ENCODE results near the gene APOB.
"Not testable (repeated sequence)": the region's sequence is repeated elsewhere in the genome, so short reads cannot be mapped to it uniquely, and the experiment has no call there.

Gene APOB

DNA sequence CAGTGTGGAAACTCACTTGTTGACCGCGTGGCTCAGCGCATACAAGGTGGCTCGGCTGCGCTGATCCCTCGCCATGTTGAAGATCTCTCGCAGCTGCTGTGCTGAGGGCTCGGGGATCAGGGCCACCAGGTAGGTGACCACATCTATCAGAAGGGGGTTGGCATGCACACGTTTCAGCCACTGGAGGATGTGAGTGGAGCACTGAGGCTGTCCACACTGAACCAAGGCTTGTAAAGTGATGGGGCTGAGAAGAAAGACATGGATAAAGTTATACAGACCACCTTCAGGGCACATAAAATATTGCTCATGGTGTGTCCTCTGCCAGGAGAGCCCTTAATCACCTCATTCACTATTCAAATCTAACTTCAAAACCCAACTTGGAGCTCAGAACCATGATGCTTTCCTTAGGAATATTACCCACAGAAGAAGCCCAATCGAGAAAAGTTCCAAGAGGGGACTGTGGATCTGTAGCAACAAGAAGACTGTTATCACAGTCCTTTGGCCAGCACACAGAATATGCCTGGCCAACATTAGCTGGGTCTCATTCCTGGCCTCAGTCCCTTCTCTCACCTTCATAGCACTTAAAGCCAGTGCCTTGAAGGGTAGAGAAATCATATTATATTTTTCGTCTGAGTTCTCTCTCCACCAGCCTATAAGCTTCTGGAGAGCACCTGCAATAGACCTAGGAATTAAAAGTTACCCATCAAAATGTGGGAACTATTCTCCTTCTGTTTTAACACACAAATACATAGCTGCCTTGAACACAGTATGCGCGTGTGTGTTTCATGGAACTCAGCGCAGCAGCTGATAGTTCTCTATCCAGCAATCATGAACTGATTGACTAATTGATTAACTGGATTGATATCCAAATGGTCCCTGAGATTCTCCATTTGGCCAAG, 11.3 kb downstream of the APOB start:
- DNase-seq (ENCODE audit: low spot score), result no peak

DNA sequence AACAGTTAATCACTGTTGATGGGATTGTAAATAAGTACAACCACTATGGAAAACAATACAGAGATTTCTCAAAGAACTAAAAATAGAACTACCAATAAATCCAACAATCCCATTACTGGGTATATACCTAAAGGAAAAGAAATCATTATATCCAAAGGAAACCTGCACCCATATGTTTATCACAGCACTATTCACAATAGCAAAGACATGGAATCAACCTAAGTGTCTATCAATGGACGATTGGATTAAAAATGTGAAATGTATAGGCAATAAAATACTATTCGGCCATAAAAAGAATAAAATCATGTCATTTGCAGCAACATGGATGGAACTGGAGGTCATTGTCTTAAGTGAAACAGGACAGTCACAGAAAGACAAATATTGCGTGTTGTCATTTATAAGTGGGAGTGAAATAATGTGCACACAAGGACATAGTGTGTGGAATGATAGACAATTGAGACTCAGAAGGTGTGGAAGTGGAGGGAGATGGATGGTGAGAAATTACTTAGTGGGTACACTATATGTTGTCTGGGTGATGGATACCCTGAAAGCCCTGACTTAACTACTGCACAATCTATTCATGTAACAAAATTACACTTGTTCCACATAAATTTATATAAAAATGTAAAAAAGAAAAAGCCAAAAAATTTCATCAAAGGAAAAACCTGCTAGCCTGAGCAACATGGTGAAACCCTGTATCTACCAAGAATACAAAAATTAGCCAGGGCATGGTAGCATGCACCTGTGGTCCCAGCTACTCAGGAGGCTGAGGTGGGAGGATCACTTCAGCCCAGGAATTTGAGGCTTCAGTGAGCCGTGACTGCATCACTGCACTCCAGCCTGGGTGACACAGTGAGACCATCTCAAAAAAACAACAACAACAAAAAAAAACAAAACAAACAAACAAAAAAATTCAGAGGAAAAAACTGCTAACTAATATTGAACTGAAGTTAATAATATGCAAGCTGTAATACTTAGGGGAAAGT, 12.6 kb downstream of the APOB start:
- DNase-seq (ENCODE audit: low spot score), result no peak

DNA sequence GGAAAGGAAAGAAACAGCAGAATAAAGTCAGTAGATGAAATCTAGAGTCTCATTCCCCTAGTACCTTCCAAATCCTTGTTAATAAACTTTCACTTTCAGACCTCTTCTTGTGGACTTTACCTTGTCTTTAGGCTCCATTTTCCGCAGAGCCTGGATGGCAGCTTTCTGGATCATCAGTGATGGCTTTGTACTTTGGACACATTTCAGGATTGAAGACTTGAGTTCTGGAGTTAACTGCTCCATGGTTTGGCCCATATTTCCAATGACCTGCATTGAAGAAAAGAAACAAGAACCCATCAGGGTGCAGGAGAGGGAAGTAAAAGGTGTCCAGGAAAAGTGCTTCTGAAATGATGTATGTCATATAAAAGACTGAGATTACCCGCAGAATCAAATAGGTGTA, 14.4 kb downstream of the APOB start:
- DNase-seq (ENCODE audit: low spot score), result no peak

DNA sequence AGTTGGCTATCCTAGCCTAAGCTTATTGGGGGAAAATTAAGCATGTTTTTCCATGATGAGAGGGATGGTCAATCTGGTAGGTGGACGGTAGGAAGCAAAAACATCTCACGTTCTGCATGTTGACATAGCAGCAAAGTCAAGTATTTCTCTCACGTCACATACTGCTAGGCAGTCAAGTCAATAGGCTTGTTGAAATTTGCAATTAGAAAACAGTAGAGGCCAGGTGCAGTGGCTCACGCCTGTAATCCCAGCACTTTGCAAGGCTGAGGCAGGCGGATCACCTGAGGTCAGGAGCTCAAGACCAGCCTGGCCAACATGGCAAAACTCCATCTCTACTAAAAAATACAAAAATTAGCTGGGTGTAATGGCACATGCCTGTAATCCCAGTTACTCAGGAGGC, 14.9 kb downstream of the APOB start:
- DNase-seq (ENCODE audit: low spot score), result not testable (repeated sequence)

DNA sequence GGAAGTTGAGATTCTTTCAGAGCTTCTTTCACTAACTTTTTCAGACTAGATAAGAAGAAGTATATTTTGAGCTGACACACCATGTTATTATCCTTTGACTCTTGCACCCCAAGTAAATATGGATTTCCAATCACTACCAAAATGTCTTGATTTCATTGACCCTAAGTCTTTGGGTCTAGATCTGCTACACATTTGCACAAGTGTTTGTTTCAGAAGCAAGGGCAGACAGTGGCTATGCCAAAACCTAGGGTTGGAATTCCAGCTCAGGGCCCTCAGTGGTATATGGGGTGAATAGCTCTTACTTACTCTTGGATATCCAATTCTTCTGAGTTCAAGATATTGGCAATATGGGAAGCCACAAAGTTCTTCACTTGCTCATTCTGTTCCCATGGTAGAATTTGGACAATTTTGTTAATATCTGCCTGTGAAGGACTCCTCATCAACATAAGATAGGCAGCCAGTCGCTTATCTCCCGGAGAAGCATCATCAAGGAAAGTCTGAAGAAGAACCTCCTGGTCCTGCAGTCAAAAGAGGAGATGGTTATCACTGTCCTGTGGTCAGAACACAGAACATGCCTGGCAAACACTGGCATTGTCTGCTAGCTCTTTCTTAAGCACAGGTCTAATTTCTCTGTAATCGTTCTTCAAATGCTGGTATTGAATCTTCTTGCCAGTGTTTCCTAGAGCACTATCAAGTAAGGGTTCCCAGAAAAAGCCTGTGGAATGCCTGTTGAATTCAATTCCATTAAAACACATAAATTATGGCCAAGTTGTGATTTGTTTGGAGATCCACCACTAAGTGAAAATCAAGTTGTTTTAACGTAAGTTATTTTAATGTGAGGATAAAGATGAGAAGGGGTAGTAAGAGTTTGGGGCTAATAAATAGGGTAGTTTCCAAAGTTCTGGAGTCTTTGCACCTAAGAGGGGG, 15.6 kb downstream of the APOB start:
- no peak for DNase-seq (ENCODE audit: low spot score)

DNA sequence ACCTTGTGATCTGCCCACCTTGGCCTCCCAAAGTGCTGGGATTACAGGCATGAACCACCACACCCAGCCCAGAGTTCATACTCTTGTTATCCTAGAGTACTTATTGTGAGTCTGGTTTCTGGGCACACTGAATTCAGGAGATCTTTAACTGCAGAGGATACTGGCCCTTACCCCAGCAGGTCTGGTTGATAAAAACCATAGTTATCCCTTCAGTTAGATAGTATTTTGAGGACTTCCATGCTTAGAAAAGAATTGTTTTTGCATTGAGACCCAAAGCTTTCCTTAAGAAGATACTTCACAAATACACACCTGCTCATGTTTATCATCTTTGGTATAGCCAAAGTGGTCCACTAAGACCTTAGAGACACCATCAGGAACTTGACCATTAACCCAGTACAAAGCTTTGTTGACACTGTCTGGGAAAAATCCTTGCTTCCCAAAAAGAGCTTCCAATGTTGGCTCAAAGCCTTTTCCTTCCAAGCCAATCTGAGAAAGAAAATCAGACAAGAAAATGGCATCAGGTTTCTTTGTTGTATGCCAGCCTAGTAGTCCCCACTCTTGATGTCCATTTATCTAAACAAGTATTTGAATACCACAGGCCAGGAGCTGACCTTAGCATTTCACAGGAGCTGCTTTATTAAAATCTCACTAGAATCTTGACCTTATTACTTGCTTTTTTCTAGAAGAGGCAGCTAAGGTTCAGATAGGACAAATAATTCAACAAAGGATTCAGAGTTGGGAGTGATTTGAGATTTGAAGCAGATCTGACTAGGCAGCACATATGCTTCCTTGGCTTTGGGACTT, 17.2 kb downstream of the APOB start:
- no peak for DNase-seq (ENCODE audit: low spot score)

DNA sequence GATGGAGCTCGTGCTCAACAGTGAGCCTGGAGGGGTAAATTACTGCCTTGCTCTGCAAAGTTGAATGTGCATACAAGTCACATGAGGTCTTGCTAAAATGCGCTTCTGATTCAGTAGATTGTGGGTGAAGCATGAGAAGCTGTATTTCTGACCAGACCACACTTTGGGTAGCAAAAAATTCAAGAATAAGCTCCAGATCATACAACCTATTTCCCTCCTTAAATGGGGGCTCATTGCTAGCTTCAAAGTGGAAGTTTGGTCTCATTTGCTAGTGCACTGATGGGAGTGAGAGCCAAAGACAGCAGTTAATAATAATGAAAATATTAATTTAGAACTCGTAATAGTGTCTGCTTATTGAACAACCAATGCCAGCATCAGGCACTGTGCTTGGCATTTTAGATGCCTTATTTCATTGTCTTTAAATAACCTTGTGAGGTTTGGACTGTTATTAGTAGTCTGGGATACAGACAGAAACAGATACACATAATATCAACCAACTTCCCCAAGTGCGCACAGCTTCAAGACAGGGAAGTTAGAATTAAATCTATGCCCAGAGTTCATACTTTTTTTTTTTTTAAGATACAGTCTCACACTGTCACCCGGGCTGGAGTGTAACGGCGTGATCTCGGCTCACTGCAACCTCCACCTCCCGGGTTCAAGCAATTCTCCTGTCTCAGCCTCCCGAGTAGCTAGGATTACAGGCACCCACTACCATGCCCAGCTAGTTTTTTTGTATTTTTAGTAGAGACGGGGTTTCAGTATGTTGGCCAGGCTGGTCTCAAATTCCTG, 18.0 kb downstream of the APOB start:
- DNase-seq (ENCODE audit: low spot score), result no peak

DNA sequence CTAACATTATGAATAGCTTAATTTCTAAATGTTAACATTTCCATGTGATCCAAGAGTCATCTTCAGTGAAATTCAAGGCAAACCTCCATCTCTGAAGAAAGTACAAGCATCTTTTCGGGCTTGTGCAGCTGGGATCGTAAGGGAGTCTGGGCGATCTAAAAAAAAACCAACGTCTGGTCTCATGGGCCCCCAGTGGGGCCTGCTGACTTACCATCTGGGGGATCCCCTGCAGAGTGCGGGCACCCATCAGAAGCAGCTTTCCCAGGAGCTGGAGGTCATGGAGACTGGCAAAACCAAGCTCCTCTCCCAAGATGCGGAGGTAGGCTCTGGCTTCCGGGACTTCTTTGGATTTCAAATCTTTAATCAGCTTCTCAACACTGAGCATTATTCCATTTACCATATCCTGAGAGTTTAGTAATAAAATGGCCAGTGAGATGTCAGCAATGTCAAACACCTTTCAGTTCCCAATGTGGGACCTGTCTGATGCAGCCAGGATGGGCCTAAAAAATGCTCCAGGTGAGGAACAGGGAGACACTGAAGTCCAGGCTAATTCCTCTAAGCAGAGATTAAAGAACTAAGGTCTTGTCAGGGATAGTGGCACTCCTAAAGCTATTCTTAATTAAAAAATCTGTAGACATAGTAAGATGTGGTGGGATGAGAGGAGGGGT, 19.0 kb downstream of the APOB start:
- no peak for DNase-seq (ENCODE audit: low spot score)

DNA sequence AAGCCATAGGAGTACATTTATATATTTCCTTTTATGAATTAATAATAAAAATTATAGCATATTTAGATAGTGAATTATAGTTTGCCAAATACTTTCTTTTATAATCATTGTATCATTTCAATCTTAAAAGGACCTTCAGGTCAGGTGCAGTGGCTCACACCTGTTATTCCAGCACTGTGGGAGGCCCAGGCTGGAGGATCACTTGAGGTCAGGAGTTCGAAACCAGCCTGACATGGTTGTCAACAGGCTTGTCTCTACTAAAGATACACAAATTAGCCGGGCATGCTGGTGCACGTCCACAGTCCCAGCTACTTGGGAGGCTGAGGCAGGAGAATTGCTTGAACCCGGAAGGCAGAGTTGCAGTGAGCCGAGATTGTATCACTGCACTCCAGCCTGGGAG, 19.7 kb downstream of the APOB start:
- DNase-seq (ENCODE audit: low spot score), result no peak

DNA sequence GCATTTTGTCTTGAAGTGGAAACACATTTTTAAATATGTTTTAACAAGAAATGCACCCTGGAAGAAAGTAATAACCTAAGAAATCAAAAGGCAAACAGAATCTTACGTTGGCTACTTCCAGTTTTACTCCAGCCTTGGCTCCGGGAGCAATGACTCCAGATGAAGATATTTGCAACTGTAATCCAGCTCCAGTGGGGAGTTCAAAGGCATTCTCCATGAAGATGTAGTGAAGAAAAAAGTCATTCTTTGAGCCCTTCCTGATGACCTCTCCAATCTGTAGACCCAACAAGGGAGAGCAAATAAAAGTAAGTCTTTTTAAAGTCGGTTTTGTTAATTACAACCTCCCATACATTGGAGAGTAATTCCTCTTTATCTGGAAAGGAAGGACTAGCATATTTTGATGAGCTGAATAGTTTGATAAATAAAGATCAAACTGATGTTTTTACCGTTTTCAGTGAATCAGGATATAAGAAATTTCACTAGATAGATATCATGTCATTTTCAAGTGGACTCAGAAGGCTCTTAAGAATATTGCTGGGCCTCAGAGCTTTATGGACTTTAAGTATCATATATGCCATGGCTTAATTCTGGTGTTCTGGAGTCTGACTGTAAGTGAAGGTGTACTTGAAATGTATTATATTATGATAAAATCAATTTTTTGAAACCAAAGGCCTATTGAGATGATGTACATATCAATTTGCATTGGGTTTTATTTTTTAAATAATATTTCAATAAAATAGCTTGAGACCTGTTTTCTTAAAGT, 20.3 kb downstream of the APOB start:
- DNase-seq (ENCODE audit: low spot score), result no peak

DNA sequence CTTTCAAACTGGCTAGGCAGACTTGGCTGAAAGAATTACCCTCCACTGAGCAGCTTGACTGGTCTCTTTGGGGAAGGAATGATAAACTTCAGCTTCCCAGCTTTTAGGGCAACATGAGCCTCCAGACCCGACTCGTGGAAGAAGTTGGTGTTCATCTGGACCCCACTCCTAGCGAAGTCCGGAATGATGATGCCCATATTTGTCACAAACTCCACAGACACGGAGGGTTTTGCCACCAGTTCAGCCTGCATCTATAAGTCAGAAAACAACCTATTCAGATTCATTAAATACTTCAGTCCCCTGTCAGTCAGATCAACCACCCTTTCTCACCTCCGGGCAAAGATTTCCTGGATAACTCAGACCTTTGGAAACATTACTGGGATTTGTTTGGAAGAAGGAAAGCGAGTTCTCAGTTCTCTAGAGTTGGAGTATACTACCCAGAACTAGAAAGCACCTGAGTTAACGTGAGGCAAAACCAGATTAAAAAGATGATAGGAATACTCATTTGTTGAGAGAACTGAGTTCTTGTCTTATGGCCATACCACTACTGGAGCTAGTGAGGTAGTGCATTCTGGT, 21.0 kb downstream of the APOB start:
- DNase-seq (ENCODE audit: low spot score), result no peak

DNA sequence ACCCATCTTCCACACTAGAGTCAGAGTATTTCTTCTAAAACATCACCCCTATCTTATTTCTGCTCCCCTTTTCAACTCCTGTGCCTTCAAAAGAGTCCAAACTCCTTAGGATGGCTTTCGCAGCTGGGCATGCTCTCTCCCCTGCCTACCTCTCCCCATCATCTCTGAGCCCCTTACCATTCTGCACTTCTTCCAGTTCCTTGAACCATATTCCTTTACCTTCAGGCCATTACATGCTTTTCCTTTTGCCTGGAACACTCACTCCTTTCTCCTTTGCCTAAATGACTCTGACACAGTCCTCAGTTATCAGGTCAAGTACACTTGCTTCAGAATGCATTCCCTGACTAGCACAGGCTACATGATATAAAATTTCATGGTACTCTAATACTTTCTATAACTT, 22.4 kb downstream of the APOB start:
- DNase-seq (ENCODE audit: low spot score), result no peak

DNA sequence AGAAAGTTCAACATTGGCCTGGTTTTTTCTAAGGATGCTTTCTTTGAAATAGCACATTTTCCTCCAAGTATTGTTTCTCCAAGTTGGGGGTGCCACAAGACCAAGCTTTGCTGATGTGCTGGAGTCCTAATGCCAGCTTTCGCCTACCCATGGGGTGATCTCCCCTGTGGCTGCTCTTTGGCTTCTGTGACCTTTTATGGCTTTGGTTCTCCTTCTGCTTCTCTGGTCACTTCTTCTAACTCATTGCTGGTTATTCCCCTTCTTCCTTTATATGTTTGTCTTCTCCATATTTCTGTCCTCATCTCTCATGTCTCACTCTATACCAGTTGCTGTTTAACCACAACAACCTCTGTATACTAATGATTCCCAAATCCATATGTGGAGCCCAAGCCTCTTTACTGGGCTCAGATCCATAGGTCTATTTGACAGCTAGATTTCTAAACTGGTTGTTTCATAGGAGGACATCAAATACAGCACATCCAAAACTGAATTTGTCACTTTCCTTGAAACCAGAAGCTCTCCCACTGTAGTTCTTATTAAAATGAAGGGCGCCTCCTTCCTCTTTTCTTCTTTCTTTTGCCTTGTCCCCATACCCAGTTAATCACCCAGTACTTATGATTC, 23.1 kb downstream of the APOB start:
- no peak for DNase-seq (ENCODE audit: low spot score)

DNA sequence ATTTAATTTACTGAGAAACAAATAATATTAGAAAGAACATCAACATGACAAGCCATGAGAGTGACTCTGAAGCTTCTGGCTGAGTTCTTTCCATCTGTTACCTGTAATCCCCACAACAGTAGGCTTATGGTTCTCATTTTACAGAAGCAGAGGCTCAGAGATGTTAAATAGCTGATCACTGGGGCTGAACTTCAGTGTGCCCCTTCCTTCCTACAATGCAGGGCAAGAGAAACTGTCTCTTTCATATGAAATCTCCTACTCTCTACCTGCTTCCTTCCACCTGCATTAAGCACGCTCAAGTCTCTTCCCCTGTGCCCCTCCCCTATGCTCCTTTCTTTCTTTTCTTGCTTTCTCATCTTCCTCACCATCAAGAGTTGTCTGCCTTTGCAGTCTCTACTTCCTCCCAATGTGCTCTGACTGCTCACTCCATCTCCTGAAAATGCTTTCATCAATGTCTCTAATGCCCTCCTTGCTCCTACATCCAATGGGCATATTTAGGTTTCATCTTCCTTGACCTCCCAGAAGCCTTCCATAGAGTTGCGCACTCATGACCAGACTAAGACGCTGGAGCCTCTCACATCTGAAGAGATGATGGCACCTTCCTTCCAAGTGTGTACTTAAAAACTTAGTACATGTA, 23.7 kb downstream of the APOB start:
- no peak for DNase-seq (ENCODE audit: low spot score)

DNA sequence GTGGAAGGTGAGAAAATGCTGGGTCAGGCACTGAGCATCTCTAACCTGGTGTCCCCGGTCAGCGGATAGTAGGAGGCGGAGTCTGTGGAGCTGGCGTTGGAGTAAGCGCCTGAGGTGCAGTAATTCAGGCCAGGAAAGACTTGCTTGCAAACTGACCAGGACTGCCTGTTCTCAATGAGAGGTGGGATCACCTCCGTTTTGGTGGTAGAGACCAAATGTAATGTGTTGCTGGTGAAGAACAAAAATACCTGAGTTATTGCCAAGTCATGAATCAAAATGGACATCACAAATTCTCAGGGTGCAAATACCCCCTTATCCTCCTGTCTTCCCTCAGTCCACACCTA, 24.2 kb downstream of the APOB start:
- no peak for DNase-seq (ENCODE audit: low spot score)

DNA sequence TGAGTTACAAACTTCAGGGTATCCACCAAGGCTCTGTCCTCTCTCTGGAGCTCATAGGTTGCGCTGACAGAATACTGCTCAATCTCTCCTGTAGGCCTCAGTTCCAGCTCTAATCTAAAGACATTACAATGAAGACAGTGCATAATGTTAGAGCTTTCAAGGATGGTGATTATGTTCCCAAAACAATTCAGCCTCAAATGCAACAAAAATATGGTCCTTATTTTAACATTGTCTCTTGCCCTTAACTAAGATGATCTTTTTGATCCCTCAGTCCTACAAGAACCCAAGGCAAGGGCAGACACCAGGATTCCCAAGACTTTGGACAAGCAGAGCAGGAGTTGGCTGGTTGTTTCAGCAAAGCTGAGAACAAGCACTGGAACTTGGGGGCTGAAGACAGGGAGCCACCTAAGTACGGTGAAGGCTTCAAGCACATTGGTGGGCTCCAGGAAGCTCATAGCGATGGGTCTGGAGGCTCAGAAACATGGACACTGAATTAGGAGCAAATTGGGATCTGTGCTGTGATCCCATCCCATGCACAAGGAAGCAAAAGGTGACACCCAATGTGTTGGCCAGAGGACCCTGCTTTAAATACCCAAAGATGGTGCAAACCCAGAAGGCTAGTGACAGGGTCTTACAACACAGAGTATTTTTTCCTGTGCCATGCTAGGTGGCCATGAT, 24.7 kb downstream of the APOB start:
- no peak for DNase-seq (ENCODE audit: low spot score)

DNA sequence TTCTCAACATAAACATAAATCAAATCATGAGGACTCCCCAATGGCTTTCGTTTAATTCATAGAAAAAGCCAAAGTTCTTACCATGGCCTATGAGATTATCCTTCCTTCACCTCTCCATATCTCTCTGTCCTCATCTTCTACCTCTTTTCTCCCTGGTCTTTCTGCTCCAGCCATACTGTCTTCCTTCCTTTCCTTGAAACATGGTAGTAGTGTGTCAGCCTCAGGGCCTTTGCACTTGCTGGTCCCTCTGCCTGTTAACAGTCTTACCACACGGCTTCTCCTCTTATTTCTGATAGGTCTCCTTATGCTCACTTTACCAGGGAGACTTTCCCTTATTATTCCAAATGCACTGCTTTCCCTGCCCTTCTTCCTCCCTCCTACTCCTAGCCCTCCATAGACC, 25.6 kb downstream of the APOB start:
- no peak for DNase-seq (ENCODE audit: low spot score)
